Uterus (tissue), 4 donors: ENCODE data around the gene OSBPL7. TPM values are rescaled to one million over a fixed set of nuclear protein-coding genes. Genes with fewer than 3 reads are reported as not detected.

Source experiments
- DNase-seq, 2 donors: peaks; one replicate each; pipeline ENCODE4 v3.0.0-alpha.2; 2019 to 2020
- H3K27ac ChIP-seq, 2 donors: fragments of 200-600 bp; sonication (generic); 1 replicate in 1 of 2; 2 replicates in 1 of 2; pipeline ENCODE4 v1.5.1; 2016 to 2018
- H3K27me3 ChIP-seq, 2 donors: fragments of 200-600 bp; sonication (generic); one replicate each; pipeline ENCODE4 v1.5.1; 2018 to 2019; ENCODE audit warnings: control low read depth in 1 of 2
- H3K36me3 ChIP-seq, 2 donors: fragments of 200-600 bp; sonication (generic); one replicate each; pipeline ENCODE4 v1.5.1; 2019; ENCODE audit warnings: control low read depth in 1 of 2
- H3K4me1 ChIP-seq, 2 donors: fragments of 200-600 bp; sonication (generic); one replicate each; pipeline ENCODE4 v1.5.1; 2018 to 2019; ENCODE audit warnings: control low read depth in 1 of 2
- H3K4me3 ChIP-seq, 2 donors: fragments of 200-600 bp; sonication (generic); 1 replicate in 1 of 2; 2 replicates in 1 of 2; pipeline ENCODE4 v1.5.1; 2018 to 2019; ENCODE audit warnings: mild to moderate bottlenecking in 1 of 2
- H3K9me3 ChIP-seq, 2 donors: fragments of 200-600 bp; sonication (generic); one replicate each; pipeline ENCODE4 v1.5.1; 2019; ENCODE audit warnings: control low read depth in 1 of 2
- POLR2A ChIP-seq, 2 donors: fragments of 450-650 bp; IDR thresholded peaks; one replicate each; pipeline ENCODE4 v1.6.1; 2016; ENCODE audit warnings: antibody characterized with exemption in 2 of 2, mild to moderate bottlenecking in 1 of 2, moderate library complexity in 1 of 2
- intact Hi-C: fragments of 100-400 bp; cut with DNase I; formaldehyde crosslinking; loops from one replicate; pipeline ENCODE4 v1.15.1; 2023; ENCODE audit warnings: low total_unique reads
- total RNA-seq, 4 donors: library from RNA; depleted of rRNA in 3 of 4; stranded (reverse); fragments of >200 nt in 3 of 4; gene quantifications; one replicate each; pipeline versions ENCODE4 v1.1.0 to v1.2.4, GENCODE V29; 2014 to 2023
- TF ChIP-seq, protein P1 (sequence below), 4 experiments: fragments of 200-600 bp in 2 of 4; fragments of 450-650 bp in 2 of 4; sonication (generic) in 2 of 4; IDR thresholded peaks; one replicate each; pipeline ENCODE4 v1.5.1; 2016 to 2019; ENCODE audit warnings: antibody characterized with exemption in 4 of 4, mild to moderate bottlenecking in 2 of 4, moderate library complexity in 1 of 4
- donor health status: DM: yes; HTN: yes; CAD: no.

OSBPL7 gene
- total RNA-seq, 4 donors from 2014 or later = 1.0 to 23.4 (median 10.7) TPM

DNA sequence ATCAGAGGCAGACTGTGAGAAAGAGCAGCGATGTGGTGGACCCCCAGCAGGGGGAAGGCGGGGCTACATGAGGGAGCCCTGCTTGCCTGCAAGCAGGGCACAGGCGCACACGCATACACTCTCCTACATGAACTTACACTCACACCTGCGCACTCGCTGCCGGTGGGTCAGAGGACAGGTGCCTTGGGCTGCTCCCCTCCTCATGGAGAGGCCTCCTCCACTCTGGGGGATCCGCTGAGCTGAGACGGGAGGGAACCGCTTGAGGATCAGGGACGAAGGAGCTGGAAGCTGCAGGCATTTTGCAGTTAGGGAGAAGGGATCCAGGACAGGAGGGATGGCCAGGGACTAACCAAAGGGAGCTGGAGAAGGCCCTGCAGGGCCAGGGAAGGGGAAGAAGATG is 14.2 kb downstream of the OSBPL7 start:
- Histone ChIP-seq H3K27ac (no peak overlapping the region), H3K4me3 (no peak overlapping the region), H3K4me1 (no peaks in the 10 kb centered on the region), H3K36me3 (no peaks in the 10 kb centered on the region), H3K9me3 (no peaks in the 10 kb centered on the region), H3K27me3 (no peaks in the 10 kb centered on the region)
- DNase-seq = no peak
- no peak for TF ChIP-seq POLR2A (IDR thresholded peaks at IDR 0.05)
- TF ChIP-seq, protein P1, sequence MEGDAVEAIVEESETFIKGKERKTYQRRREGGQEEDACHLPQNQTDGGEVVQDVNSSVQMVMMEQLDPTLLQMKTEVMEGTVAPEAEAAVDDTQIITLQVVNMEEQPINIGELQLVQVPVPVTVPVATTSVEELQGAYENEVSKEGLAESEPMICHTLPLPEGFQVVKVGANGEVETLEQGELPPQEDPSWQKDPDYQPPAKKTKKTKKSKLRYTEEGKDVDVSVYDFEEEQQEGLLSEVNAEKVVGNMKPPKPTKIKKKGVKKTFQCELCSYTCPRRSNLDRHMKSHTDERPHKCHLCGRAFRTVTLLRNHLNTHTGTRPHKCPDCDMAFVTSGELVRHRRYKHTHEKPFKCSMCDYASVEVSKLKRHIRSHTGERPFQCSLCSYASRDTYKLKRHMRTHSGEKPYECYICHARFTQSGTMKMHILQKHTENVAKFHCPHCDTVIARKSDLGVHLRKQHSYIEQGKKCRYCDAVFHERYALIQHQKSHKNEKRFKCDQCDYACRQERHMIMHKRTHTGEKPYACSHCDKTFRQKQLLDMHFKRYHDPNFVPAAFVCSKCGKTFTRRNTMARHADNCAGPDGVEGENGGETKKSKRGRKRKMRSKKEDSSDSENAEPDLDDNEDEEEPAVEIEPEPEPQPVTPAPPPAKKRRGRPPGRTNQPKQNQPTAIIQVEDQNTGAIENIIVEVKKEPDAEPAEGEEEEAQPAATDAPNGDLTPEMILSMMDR (IDR thresholded peaks at IDR 0.05) = no peak
- intact Hi-C loops = no loop called here

GRCh38 chr17:47806913-47807255 is 14.7 kb downstream of the OSBPL7 start:
- no peaks in the 10 kb centered on the region for H3K27me3 ChIP-seq
- intact Hi-C loops = no loop called here
- no peaks in the 10 kb centered on the region for H3K36me3 ChIP-seq
- no peaks in the 10 kb centered on the region for H3K9me3 ChIP-seq
- no peak for DNase-seq
- TF ChIP-seq POLR2A (IDR thresholded peaks at IDR 0.05) = no peak
- TF ChIP-seq, protein P1 (IDR thresholded peaks at IDR 0.05) = no peak
- no peak overlapping the region for H3K27ac ChIP-seq
- no peak overlapping the region for H3K4me3 ChIP-seq
- no peaks in the 10 kb centered on the region for H3K4me1 ChIP-seq

DNA sequence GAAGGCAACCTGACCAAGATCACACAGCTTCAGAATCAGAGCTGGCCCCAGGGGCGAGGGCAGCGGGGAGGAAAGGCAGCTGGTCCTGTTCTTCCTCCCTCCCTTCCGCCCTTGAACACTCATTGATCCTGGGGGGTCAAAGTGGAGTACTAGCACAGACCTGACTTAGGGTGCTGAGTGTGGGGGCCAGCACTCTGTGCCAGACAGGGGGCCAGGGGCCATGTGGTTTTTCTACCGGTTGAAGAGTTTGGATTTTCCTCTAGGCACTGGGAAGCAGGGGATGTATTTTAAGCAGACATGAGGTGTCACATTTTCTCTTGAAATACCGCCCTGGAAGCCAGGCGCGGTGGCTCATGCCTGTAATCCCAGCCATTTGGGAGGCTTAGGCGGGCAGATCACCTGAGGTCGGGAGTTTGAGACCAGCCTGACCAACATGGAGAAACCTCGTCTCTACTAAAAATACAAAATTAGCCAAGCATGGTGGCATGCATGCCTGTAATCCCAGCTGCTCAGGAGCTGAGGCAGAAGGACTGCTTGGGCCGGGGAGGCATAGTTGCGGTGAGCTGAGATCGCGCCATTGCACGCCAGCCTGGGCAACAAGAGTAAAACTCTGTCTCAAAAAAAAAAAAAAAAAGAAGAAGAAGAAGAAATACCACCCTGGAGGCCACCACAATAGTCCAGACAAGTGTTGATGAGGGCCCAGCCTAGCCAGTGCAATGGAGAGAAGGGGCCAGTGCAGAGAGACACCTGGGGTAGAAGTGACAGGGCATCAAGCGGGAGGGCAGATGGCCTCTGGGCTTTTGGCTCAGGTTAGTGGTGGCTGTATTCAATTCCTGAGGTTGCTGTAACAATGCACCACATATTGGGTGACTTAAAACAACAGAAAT is 15.3 kb downstream of the OSBPL7 start:
- Histone ChIP-seq H3K27ac (no peak overlapping the region), H3K9me3 (no peaks in the 10 kb centered on the region), H3K4me3 (no peak overlapping the region), H3K27me3 (no peaks in the 10 kb centered on the region), H3K36me3 (no peaks in the 10 kb centered on the region), H3K4me1 (no peaks in the 10 kb centered on the region)
- no peak for DNase-seq
- TF ChIP-seq, protein P1 (IDR thresholded peaks at IDR 0.05) = no peak
- TF ChIP-seq POLR2A (IDR thresholded peaks at IDR 0.05) = no peak
- intact Hi-C loops = no loop called here

GRCh38 chr17:47804461-47804860 is 17.1 kb downstream of the OSBPL7 start:
- intact Hi-C loops = no loop called here
- Histone ChIP-seq H3K4me3 (no peak overlapping the region), H3K4me1 (no peaks in the 10 kb centered on the region), H3K9me3 (no peaks in the 10 kb centered on the region), H3K27ac (no peak overlapping the region), H3K36me3 (no peaks in the 10 kb centered on the region), H3K27me3 (no peaks in the 10 kb centered on the region)
- DNase-seq = no peak
- TF ChIP-seq, protein P1 (IDR thresholded peaks at IDR 0.05) = no peak
- TF ChIP-seq POLR2A (IDR thresholded peaks at IDR 0.05) = no peak

DNA sequence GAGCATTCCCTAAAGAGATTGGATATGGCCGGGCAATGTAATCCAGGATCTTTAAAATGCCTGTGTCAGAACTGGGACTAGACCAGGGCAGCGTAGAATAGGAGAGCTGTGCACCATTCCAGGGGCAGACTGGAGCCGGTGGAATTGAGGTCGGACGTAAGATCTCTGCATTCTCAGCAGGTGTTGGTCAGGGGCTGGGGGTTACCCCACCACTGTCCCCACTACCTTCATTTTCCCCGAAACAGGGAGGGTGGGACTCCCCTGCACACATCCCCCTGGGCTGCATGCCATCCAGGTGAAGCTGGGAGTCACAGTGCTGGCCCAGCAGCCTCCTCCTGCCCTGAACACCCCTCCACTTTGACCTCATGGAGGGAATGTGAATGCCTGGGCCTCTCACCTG is 17.8 kb downstream of the OSBPL7 start:
- Histone ChIP-seq H3K36me3 (no peaks in the 10 kb centered on the region), H3K9me3 (no peaks in the 10 kb centered on the region), H3K27ac (no peak overlapping the region), H3K4me3 (no peak overlapping the region), H3K27me3 (no peaks in the 10 kb centered on the region), H3K4me1 (no peaks in the 10 kb centered on the region)
- no peak for DNase-seq
- intact Hi-C loops = no loop called here
- TF ChIP-seq, protein P1 (IDR thresholded peaks at IDR 0.05) = no peak
- no peak for TF ChIP-seq POLR2A (IDR thresholded peaks at IDR 0.05)
